ENCODE data around the gene KCNG4. TPM values are rescaled to one million over a fixed set of nuclear protein-coding genes. Genes with fewer than 3 reads are reported as not detected.
A peak's percentile ranks its signal among the peaks of the same experiment; 100 is the strongest.

KCNG4 gene
- total RNA-seq, 1 donor, result not detected

- Histone ChIP-seq H3K27ac (ENCODE audit: low read depth, low read length) (no peak overlapping the region), H3K36me3 (ENCODE audit: insufficient read depth, low read length) (peaks cover 30% of the 10 kb centered on the region)
- peak; percentile 1 for TF ChIP-seq CTCF (IDR thresholded peaks at IDR 0.05; ENCODE audit: extremely low read depth, low read depth, low read length)
These were observed 60.8 kb downstream of the KCNG4 start for GRCh38 chr16:84178892-84179611.

GRCh38 chr16:84178146-84178765 lies 61.6 kb downstream of the KCNG4 start:
- H3K27me3 ChIP-seq (ENCODE audit: insufficient read depth, low read length), result no peaks in the 10 kb centered on the region
- no peaks in the 10 kb centered on the region for H3K9me3 ChIP-seq (ENCODE audit: low read depth, low read length)
- no peak for DNase-seq (ENCODE audit: insufficient read length, low spot score, missing footprints)
- H3K79me2 ChIP-seq (ENCODE audit: insufficient read depth, low read length), result peaks cover 5% of the 10 kb centered on the region
- H2AFZ ChIP-seq (ENCODE audit: low read length), result no peak overlapping the region
- H3K27ac ChIP-seq (ENCODE audit: low read depth, low read length), result peak overlapping the region; percentile 25
- H3K4me2 ChIP-seq (ENCODE audit: insufficient read depth, low read length), result peak overlapping the region; percentile 45
- no peak overlapping the region for H3K4me3 ChIP-seq (ENCODE audit: insufficient read depth, low read length)
- H4K20me1 ChIP-seq (ENCODE audit: insufficient read depth, low read length), result peaks cover 14% of the 10 kb centered on the region
- peaks cover 23% of the 10 kb centered on the region for H3K4me1 ChIP-seq (ENCODE audit: insufficient read depth, low read length)
- no peak for TF ChIP-seq CTCF (IDR thresholded peaks at IDR 0.05; ENCODE audit: extremely low read depth, low read depth, low read length)
- H3K36me3 ChIP-seq (ENCODE audit: insufficient read depth, low read length), result peaks cover 28% of the 10 kb centered on the region

More at GRCh38 chr16:84178892-84179611, 60.8 kb downstream of the KCNG4 start:
- no peak for DNase-seq (ENCODE audit: insufficient read length, low spot score, missing footprints)
- H3K4me1 ChIP-seq (ENCODE audit: insufficient read depth, low read length), result peaks cover 23% of the 10 kb centered on the region
- H3K4me2 ChIP-seq (ENCODE audit: insufficient read depth, low read length), result no peak overlapping the region
- H4K20me1 ChIP-seq (ENCODE audit: insufficient read depth, low read length), result peaks cover 19% of the 10 kb centered on the region
- H3K27me3 ChIP-seq (ENCODE audit: insufficient read depth, low read length), result no peaks in the 10 kb centered on the region
- H3K4me3 ChIP-seq (ENCODE audit: insufficient read depth, low read length), result no peak overlapping the region
- no peak overlapping the region for H2AFZ ChIP-seq (ENCODE audit: low read length)
- peaks cover 11% of the 10 kb centered on the region for H3K79me2 ChIP-seq (ENCODE audit: insufficient read depth, low read length)
- no peaks in the 10 kb centered on the region for H3K9me3 ChIP-seq (ENCODE audit: low read depth, low read length)

GRCh38 chr16:84177741-84178073 lies 62.1 kb downstream of the KCNG4 start:
- H3K27ac ChIP-seq (ENCODE audit: low read depth, low read length), result peak overlapping the region; percentile 25
- no peaks in the 10 kb centered on the region for H3K9me3 ChIP-seq (ENCODE audit: low read depth, low read length)
- H3K4me1 ChIP-seq (ENCODE audit: insufficient read depth, low read length), result peaks cover 23% of the 10 kb centered on the region
- H3K27me3 ChIP-seq (ENCODE audit: insufficient read depth, low read length), result no peaks in the 10 kb centered on the region
- no peaks in the 10 kb centered on the region for H3K79me2 ChIP-seq (ENCODE audit: insufficient read depth, low read length)
- DNase-seq (ENCODE audit: insufficient read length, low spot score, missing footprints), result peak; percentile 94
- peaks cover 9% of the 10 kb centered on the region for H4K20me1 ChIP-seq (ENCODE audit: insufficient read depth, low read length)
- TF ChIP-seq CTCF (IDR thresholded peaks at IDR 0.05; ENCODE audit: extremely low read depth, low read depth, low read length), result no peak
- no peak overlapping the region for H2AFZ ChIP-seq (ENCODE audit: low read length)
- H3K4me3 ChIP-seq (ENCODE audit: insufficient read depth, low read length), result no peak overlapping the region
- H3K4me2 ChIP-seq (ENCODE audit: insufficient read depth, low read length), result peak overlapping the region; percentile 45
- peaks cover 23% of the 10 kb centered on the region for H3K36me3 ChIP-seq (ENCODE audit: insufficient read depth, low read length)
